Gastroesophageal sphincter (tissue), 4 donors: ENCODE measurements around the gene TECTB. TPM values are rescaled to one million over a fixed set of nuclear protein-coding genes. Genes with fewer than 3 reads are reported as not detected.

Source experiments
- ATAC-seq: fragments of 150-250 bp; one replicate; pipeline ENCODE4 v1.9.1; 2016; ENCODE audit warnings: mild to moderate bottlenecking, moderate library complexity
- H3K27ac ChIP-seq, 4 donors: fragments of 200-600 bp; sonication (generic) in 3 of 4; 1 replicate in 3 of 4; 2 replicates in 1 of 4; pipeline ENCODE4 v1.5.1; 2016 to 2019
- H3K27me3 ChIP-seq: fragments of 200-600 bp; sonication (generic); one replicate; pipeline ENCODE4 v1.5.1; 2019
- H3K36me3 ChIP-seq, 2 donors: fragments of 200-600 bp; sonication (generic); one replicate each; pipeline ENCODE4 v1.5.1; 2019; ENCODE audit warnings: control low read depth in 1 of 2
- H3K4me1 ChIP-seq, 3 donors: fragments of 200-600 bp; sonication (generic); 1 replicate in 2 of 3; 2 replicates in 1 of 3; pipeline ENCODE4 v1.5.1; 2016 to 2019; ENCODE audit warnings: control low read depth in 2 of 3
- H3K4me3 ChIP-seq, 2 donors: fragments of 200-600 bp; sonication (generic); one replicate each; pipeline ENCODE4 v1.5.1; 2019; ENCODE audit warnings: mild to moderate bottlenecking in 1 of 2, moderate library complexity in 1 of 2
- H3K9me3 ChIP-seq, 3 donors: fragments of 200-600 bp; sonication (generic); one replicate each; pipeline ENCODE4 v1.5.1; 2017 to 2019; ENCODE audit warnings: control low read depth in 2 of 3
- CTCF ChIP-seq, 4 experiments: fragments of 200-600 bp in 2 of 4; fragments of 450-650 bp in 2 of 4; sonication (generic) in 1 of 4; IDR thresholded peaks; one replicate each; pipeline ENCODE4 v1.5.1; 2017 to 2019; ENCODE audit warnings: antibody characterized with exemption in 4 of 4, mild to moderate bottlenecking in 2 of 4, moderate library complexity in 2 of 4
- EP300 ChIP-seq: sonication (generic); formaldehyde crosslinking; IDR thresholded peaks from one replicate; pipeline ENCODE4 v1.6.1; 2017; ENCODE audit warnings: antibody characterized with exemption, mild to moderate bottlenecking
- POLR2A ChIP-seq, 2 donors: fragments of 450-650 bp; IDR thresholded peaks; one replicate each; pipeline ENCODE4 v1.6.1; 2017; ENCODE audit warnings: antibody characterized with exemption in 2 of 2, mild to moderate bottlenecking in 2 of 2, moderate library complexity in 1 of 2
- POLR2AphosphoS5 ChIP-seq: sonication (generic); formaldehyde crosslinking; IDR thresholded peaks from one replicate; pipeline ENCODE4 v1.6.1; 2017; ENCODE audit warnings: antibody characterized with exemption
- WGBS, 2 donors: methylation state at CpG; one replicate each; pipeline ENCODE4 v1.1.5; 2018; ENCODE audit warnings: low coverage in 1 of 2; 5-methylcytosine and 5-hydroxymethylcytosine counted together
- small RNA-seq, 4 donors: library from RNA; depleted of rRNA; stranded (forward); fragments of <200 nt; gene quantifications; one replicate each; pipeline ENCODE3, GENCODE V24; 2016
- total RNA-seq, 4 donors: library from RNA; depleted of rRNA; stranded (reverse); fragments of >200 nt; gene quantifications; one replicate each; pipeline ENCODE4 v1.1.0, GENCODE V29; 2016

Gene TECTB
- total RNA-seq, 4 donors from 2014 or later: not detected

- Histone ChIP-seq H3K4me1 (no peaks in the 10 kb centered on the region), H3K4me3 (no peak overlapping the region), H3K27ac (no peak overlapping the region), H3K27me3 (no peaks in the 10 kb centered on the region), H3K9me3 (no peaks in the 10 kb centered on the region), H3K36me3 (no peaks in the 10 kb centered on the region)
- WGBS, 2 donors: 68% methylated on average over 3 of the region's 3 CpGs; no CpG with 5 or more reads in 1 of the 2 donors
- ATAC-seq: no peak
- TF ChIP-seq POLR2A (IDR thresholded peaks at IDR 0.05) (no peak), EP300 (no peak)
These were observed 68.8 kb downstream of the TECTB start for GRCh38 chr10:112352044-112352443.

GRCh38 chr10:112353046-112353445 lies 69.8 kb downstream of the TECTB start:
- no peaks in the 10 kb centered on the region for H3K9me3 ChIP-seq
- H3K4me1 ChIP-seq: no peaks in the 10 kb centered on the region
- H3K4me3 ChIP-seq: no peak overlapping the region
- no peaks in the 10 kb centered on the region for H3K36me3 ChIP-seq
- no peak for TF ChIP-seq EP300
- no peak for TF ChIP-seq POLR2A (IDR thresholded peaks at IDR 0.05)
- no peak for TF ChIP-seq CTCF (IDR thresholded peaks at IDR 0.05)
- no peak for TF ChIP-seq POLR2AphosphoS5
- H3K27me3 ChIP-seq: no peaks in the 10 kb centered on the region
- no peak overlapping the region for H3K27ac ChIP-seq
- no peak for ATAC-seq

Small RNA genes lying within 50 kb of the gene (small RNA-seq; reads per million reads assigned to genes)
- gene MIR6715A: 0 reads per million in 4 donors

Other genes starting within 250 kb of the TECTB start
- 10 to 100 TPM in 2 of 4 donors, 1 to 10 TPM in 2; 6.9 to 15.1 (median 10.9) TPM for gene GPAM, start 99.6 kb upstream of the TECTB start, total RNA-seq
- gene ACSL5, start 90.7 kb downstream of the TECTB start, total RNA-seq: 10 to 100 TPM in 1 of 4 donors, 1 to 10 TPM in 3; 2.0 to 14.6 (median 9.8) TPM
- gene ZDHHC6, start 163.5 kb downstream of the TECTB start, total RNA-seq: 10 to 100 TPM; 12.0 to 28.2 (median 21.4) TPM
- gene VTI1A, start 163.8 kb downstream of the TECTB start, total RNA-seq: 10 to 100 TPM; 19.6 to 81.9 (median 43.1) TPM